CD14-positive monocyte (primary cell): ENCODE measurements around the gene IMP3. TPM values are rescaled to one million over a fixed set of nuclear protein-coding genes. Genes with fewer than 3 reads are reported as not detected.

Experiments
- DNase-seq, 3 donors: peaks; one replicate each; pipeline ENCODE4 v3.0.0-alpha.2; 2011 to 2022
- H2AFZ ChIP-seq: 2 replicates; pipeline ENCODE4 v1.6.0; 2012; ENCODE audit warnings: mild to moderate bottlenecking, low read depth, low read length, inconsistent platforms; ENCODE audit not compliant: insufficient read depth, poor library complexity, severe bottlenecking
- H3K27ac ChIP-seq, 2 donors: 1 replicate in 1 of 2; 2 replicates in 1 of 2; pipeline ENCODE4 v1.5.1; 2012 to 2013; ENCODE audit warnings: low read length in 2 of 2, control low read depth in 1 of 2, inconsistent platforms in 1 of 2, low read depth in 1 of 2, mild to moderate bottlenecking in 1 of 2
- H3K27me3 ChIP-seq, 2 donors: one replicate each; pipeline versions ENCODE4 v1.6.0 to v1.6.1; 2011 to 2013; ENCODE audit warnings: low read length in 2 of 2; ENCODE audit not compliant: control insufficient read depth in 2 of 2, insufficient read depth in 2 of 2
- H3K36me3 ChIP-seq, 2 donors: replicated peaks in 1 of 2; 1 replicate in 1 of 2; 2 replicates in 1 of 2; pipeline versions ENCODE4 v1.5.1 to v1.6.1; 2012 to 2013; ENCODE audit warnings: low read length in 2 of 2, control low read depth in 1 of 2, inconsistent platforms in 1 of 2, mild to moderate bottlenecking in 1 of 2; ENCODE audit not compliant: insufficient read depth in 2 of 2, control insufficient read depth in 1 of 2
- H3K4me1 ChIP-seq, 2 donors: 1 replicate in 1 of 2; 2 replicates in 1 of 2; pipeline versions ENCODE4 v1.5.1 to v1.6.1; 2012 to 2013; ENCODE audit warnings: low read length in 2 of 2, control low read depth in 1 of 2, inconsistent platforms in 1 of 2, mild to moderate bottlenecking in 1 of 2, moderate library complexity in 1 of 2; ENCODE audit not compliant: insufficient read depth in 2 of 2, control insufficient read depth in 1 of 2
- H3K4me2 ChIP-seq: replicated peaks from 2 replicates; pipeline ENCODE3; 2012; ENCODE audit warnings: low read length, moderate library complexity, mild to moderate bottlenecking; ENCODE audit not compliant: poor library complexity, severe bottlenecking; ENCODE audit errors: extremely low read depth
- H3K4me3 ChIP-seq, 3 experiments: fragments of 200-600 bp in 1 of 3; sonication (generic) in 1 of 3; replicated peaks in 1 of 3; 1 replicate in 2 of 3; 2 replicates in 1 of 3; pipeline ENCODE4 v1.5.1; 2011 to 2013; ENCODE audit warnings: low read length in 3 of 3, mild to moderate bottlenecking in 3 of 3, control low read depth in 2 of 3, low read depth in 2 of 3, inconsistent platforms in 1 of 3, moderate library complexity in 1 of 3
- H3K79me2 ChIP-seq: 2 replicates; pipeline ENCODE4 v1.6.0; 2012; ENCODE audit warnings: mild to moderate bottlenecking, control low read depth, inconsistent platforms, low read length, moderate library complexity; ENCODE audit not compliant: insufficient read depth
- H3K9ac ChIP-seq: 2 replicates; pipeline ENCODE4 v1.6.0; 2017; ENCODE audit warnings: low read length, mild to moderate bottlenecking; ENCODE audit not compliant: insufficient read depth, poor library complexity, severe bottlenecking
- H3K9me3 ChIP-seq, 2 donors: replicated peaks in 1 of 2; 1 replicate in 1 of 2; 2 replicates in 1 of 2; pipeline versions ENCODE4 v1.5.1 to v1.6.1; 2012 to 2013; ENCODE audit warnings: low read length in 2 of 2, control low read depth in 1 of 2; ENCODE audit not compliant: control insufficient read depth in 1 of 2, insufficient read depth in 1 of 2
- H4K20me1 ChIP-seq: 2 replicates; pipeline ENCODE4 v1.6.0; 2012; ENCODE audit warnings: mild to moderate bottlenecking, low read length, control low read depth, moderate library complexity; ENCODE audit not compliant: insufficient read depth
- H3K27ac Mint-ChIP-seq, 7 donors: one replicate each; pipeline ENCODE4 v1.8.0; 2020; ENCODE audit warnings: mild to moderate bottlenecking in 7 of 7, mixed read lengths in 7 of 7, moderate library complexity in 6 of 7, inconsistent platforms in 2 of 7
- H3K27me3 Mint-ChIP-seq, 3 donors: one replicate each; pipeline ENCODE4 v1.8.0; 2021 to 2022; ENCODE audit warnings: low read depth in 3 of 3, mild to moderate bottlenecking in 3 of 3, mixed read lengths in 3 of 3, moderate library complexity in 3 of 3, inconsistent platforms in 1 of 3
- H3K36me3 Mint-ChIP-seq, 2 donors: one replicate each; pipeline ENCODE4 v1.8.0; 2020; ENCODE audit warnings: mixed read lengths in 2 of 2, inconsistent platforms in 1 of 2, mild to moderate bottlenecking in 1 of 2
- H3K4me1 Mint-ChIP-seq: one replicate; pipeline ENCODE4 v1.8.0; 2020; ENCODE audit warnings: mild to moderate bottlenecking, mixed read lengths
- H3K4me3 Mint-ChIP-seq, 2 donors: one replicate each; pipeline ENCODE4 v1.8.0; 2020; ENCODE audit warnings: mild to moderate bottlenecking in 2 of 2, mixed read lengths in 2 of 2, moderate library complexity in 1 of 2
- H3K9me3 Mint-ChIP-seq, 7 donors: one replicate each; pipeline ENCODE4 v1.8.0; 2020 to 2022; ENCODE audit warnings: mixed read lengths in 7 of 7, mild to moderate bottlenecking in 6 of 7, moderate library complexity in 6 of 7, inconsistent platforms in 2 of 7
- WGBS: methylation state at CpG from one replicate; pipeline ENCODE4 v1.1.5; 2013; ENCODE audit warnings: missing lambda C conversion rate; ENCODE audit not compliant: insufficient coverage; 5-methylcytosine and 5-hydroxymethylcytosine counted together
- intact Hi-C, 2 donors: fragments of 100-400 bp; cut with micrococcal nuclease; formaldehyde crosslinking; loops; one replicate each; pipeline versions ENCODE4 v1.15.0 to v1.15.1; 2023
- polyA plus RNA-seq, 3 donors: library from polyadenylated mRNA; depleted of rRNA in 1 of 3; unstranded in 2 of 3; stranded (reverse) in 1 of 3; fragments of 300-500 nt in 2 of 3; fragments of >200 nt in 1 of 3; fragmentation: Illumina TruSeq in 2 of 3; gene quantifications; 1 replicate in 2 of 3; 2 replicates in 1 of 3; pipeline ENCODE4 v1.2.3, GENCODE V29; 2012 to 2021
- TF ChIP-seq, protein P1 (sequence below): fragments of 200-600 bp; IDR thresholded peaks from one replicate; pipeline ENCODE4 v1.8.0; 2022; ENCODE audit warnings: antibody characterized with exemption, mild to moderate bottlenecking

Gene IMP3
- polyA plus RNA-seq, 3 donors = 36.7 to 119 (median 99.3) TPM

- WGBS = no CpG with 5 or more reads among the region's 2 CpGs
- H3K36me3 Mint-ChIP-seq = peaks cover 30 to 59% of the 10 kb centered on the region in 2 donors
- no peaks in the 10 kb centered on the region for H3K9me3 Mint-ChIP-seq
- DNase-seq = no peak
- no peaks in the 10 kb centered on the region for H3K9me3 ChIP-seq
- intact Hi-C loops = no loop called here
- H3K36me3 ChIP-seq = peaks cover 14 to 25% of the 10 kb centered on the region in 2 donors
- H3K4me1 Mint-ChIP-seq = no peaks in the 10 kb centered on the region
- peaks cover 0 to 2% (median 2%) of the 10 kb centered on the region in 3 donors for H3K27me3 Mint-ChIP-seq
- no peak overlapping the region for H3K9ac ChIP-seq
- no peaks in the 10 kb centered on the region for H3K79me2 ChIP-seq
- TF ChIP-seq, protein P1, sequence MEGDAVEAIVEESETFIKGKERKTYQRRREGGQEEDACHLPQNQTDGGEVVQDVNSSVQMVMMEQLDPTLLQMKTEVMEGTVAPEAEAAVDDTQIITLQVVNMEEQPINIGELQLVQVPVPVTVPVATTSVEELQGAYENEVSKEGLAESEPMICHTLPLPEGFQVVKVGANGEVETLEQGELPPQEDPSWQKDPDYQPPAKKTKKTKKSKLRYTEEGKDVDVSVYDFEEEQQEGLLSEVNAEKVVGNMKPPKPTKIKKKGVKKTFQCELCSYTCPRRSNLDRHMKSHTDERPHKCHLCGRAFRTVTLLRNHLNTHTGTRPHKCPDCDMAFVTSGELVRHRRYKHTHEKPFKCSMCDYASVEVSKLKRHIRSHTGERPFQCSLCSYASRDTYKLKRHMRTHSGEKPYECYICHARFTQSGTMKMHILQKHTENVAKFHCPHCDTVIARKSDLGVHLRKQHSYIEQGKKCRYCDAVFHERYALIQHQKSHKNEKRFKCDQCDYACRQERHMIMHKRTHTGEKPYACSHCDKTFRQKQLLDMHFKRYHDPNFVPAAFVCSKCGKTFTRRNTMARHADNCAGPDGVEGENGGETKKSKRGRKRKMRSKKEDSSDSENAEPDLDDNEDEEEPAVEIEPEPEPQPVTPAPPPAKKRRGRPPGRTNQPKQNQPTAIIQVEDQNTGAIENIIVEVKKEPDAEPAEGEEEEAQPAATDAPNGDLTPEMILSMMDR = no peak
- no peak overlapping the region for H3K4me2 ChIP-seq
- no peaks in the 10 kb centered on the region for H4K20me1 ChIP-seq
- H2AFZ ChIP-seq = no peak overlapping the region
- H3K4me3 ChIP-seq = no peak overlapping the region
- H3K27me3 ChIP-seq = no peaks in the 10 kb centered on the region
- no peak overlapping the region for H3K27ac Mint-ChIP-seq
- no peaks in the 10 kb centered on the region for H3K4me1 ChIP-seq
- H3K4me3 Mint-ChIP-seq = no peak overlapping the region
- H3K27ac ChIP-seq = no peak overlapping the region
Measured at GRCh38 chr15:75590239-75590638, 49.8 kb downstream of the IMP3 start.

Other genes starting within 250 kb of the IMP3 start
- gene SIN3A, start 188.5 kb downstream of the IMP3 start, polyA plus RNA-seq = 10 to 100 TPM in 1 of 3 donors, 1 to 10 TPM in 2; 2.3 to 20.7 (median 7.9) TPM
- 10 to 100 TPM; 21.1 to 40.1 (median 28.0) TPM for gene PTPN9, start 60.9 kb downstream of the IMP3 start, polyA plus RNA-seq
- 10 to 100 TPM; 11.7 to 31.8 (median 29.3) TPM for gene SNUPN, start 14.5 kb downstream of the IMP3 start, polyA plus RNA-seq
- 1 to 10 TPM; 2.4 to 4.8 (median 2.4) TPM for gene SNX33, start 7.7 kb upstream of the IMP3 start, polyA plus RNA-seq
- gene CSPG4, start 72.6 kb upstream of the IMP3 start, polyA plus RNA-seq = not detected
- 10 to 100 TPM; 13.6 to 22.1 (median 20.9) TPM for gene UBE2Q2, start 203.2 kb upstream of the IMP3 start, polyA plus RNA-seq